HG02623 (cell line): Measurements from ENCODE around the gene SH2B2.

Source experiments
- ATAC-seq: cut with Tn5 transposase; IDR thresholded peaks from one replicate; pipeline ENCODE4 v1.9.1; 2021; ENCODE audit warnings: moderate library complexity; ENCODE audit not compliant: unreplicated experiment

SH2B2 gene

GRCh38 chr7:102264367-102264891, 22.2 kb upstream of the SH2B2 start:
- no peak for ATAC-seq

GRCh38 chr7:102266541-102266940, 20.1 kb upstream of the SH2B2 start:
- no peak for ATAC-seq

- no peak for ATAC-seq
Observed at GRCh38 chr7:102268635-102269034, 18.0 kb upstream of the SH2B2 start.

- ATAC-seq: no peak
Observed at GRCh38 chr7:102270178-102270887, 16.3 kb upstream of the SH2B2 start.

- no peak for ATAC-seq
Observed at GRCh38 chr7:102271158-102271798, 15.4 kb upstream of the SH2B2 start.

- ATAC-seq: no peak
Observed at GRCh38 chr7:102272075-102272916, 14.4 kb upstream of the SH2B2 start.

GRCh38 chr7:102272917-102273748, 13.5 kb upstream of the SH2B2 start:
- no peak for ATAC-seq

GRCh38 chr7:102273749-102274712, 12.6 kb upstream of the SH2B2 start:
- no peak for ATAC-seq

GRCh38 chr7:102275123-102275703, 11.5 kb upstream of the SH2B2 start:
- ATAC-seq: no peak

- ATAC-seq: no peak
Observed at GRCh38 chr7:102277901-102278300, 8.8 kb upstream of the SH2B2 start.

GRCh38 chr7:102279537-102280400, 6.9 kb upstream of the SH2B2 start:
- peak; percentile 75 for ATAC-seq

- ATAC-seq: no peak
Observed at GRCh38 chr7:102280521-102280920, 6.1 kb upstream of the SH2B2 start.

- ATAC-seq: no peak
Observed at GRCh38 chr7:102281785-102282184, 4.9 kb upstream of the SH2B2 start.

GRCh38 chr7:102282465-102283362, 4.0 kb upstream of the SH2B2 start:
- ATAC-seq: no peak

- ATAC-seq: no peak
Observed at GRCh38 chr7:102283477-102284189, 3.0 kb upstream of the SH2B2 start.

- ATAC-seq: no peak
Observed at GRCh38 chr7:102284399-102284798, 2.3 kb upstream of the SH2B2 start.
